ENCODE data around the gene GABPB2.

The GABPB2 gene

DNA sequence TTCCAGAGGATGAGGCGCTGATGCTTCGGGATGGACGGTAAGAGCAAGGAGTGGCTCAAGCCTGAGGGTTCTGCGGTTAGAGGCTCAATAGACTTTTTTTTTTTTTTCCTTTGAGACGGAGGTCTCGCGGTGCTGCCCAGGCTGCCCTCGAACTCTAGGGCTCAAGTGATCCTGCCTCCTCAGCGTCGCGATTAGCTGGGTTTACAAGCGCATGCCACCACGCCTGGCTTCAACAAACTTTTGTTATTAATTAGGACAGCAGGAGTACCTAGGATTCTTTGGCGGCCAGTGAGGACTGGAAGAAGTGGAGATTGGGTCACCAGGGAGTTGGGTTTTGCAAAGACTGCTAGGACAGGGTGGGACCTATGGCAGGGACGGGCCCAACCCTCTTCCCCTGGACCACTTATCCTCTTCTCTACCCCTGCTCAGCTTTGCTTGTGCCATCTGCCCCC is 96.0 kb downstream of the GABPB2 start:
- no peak for DNase-seq

DNA sequence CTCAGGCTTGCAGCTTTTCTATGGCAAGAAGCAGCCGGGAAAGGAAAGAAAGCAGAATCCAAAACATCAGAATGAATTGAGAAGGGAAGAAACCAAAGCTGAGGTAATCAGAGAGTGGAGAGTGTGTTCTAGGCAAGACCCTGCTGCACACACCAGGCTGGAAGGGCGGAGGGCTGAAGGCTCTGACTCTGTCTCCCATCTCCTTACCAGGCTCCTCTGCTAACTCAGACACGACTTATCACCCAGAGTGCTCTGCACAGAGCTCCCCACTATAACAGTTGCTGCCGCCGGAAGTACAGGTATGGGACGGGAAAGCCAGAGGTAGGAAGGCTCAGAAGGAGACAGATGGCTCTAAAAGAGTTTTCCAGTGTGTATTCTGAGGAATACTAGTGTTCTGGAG is 96.6 kb downstream of the GABPB2 start:
- no peak for DNase-seq

DNA sequence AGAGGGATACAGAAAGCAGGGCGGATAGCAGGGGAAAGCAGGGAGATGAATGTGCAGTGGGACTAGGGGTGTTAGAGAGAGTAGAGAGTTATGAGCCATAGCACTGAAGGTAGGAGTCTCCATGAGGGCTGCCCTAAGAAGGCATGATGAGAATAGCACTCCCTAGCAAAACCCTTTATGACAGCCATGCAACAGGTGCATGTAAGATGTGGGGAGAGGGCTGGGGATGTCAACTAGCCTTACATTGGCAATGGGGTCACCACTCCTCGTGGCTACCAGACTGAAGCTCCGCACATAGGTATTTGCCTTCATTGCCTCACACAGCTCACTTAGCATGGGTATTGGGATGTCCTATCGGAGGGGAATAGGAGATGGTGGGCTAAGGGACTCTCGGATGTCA is 100.6 kb downstream of the GABPB2 start:
- no peak for DNase-seq
